ENCODE data around the gene RHOB. TPM values are rescaled to one million over a fixed set of nuclear protein-coding genes. Genes with fewer than 3 reads are reported as not detected.

Gene RHOB
- polyA plus RNA-seq, 3 donors = 43.3 to 602 (median 66.3) TPM

DNA sequence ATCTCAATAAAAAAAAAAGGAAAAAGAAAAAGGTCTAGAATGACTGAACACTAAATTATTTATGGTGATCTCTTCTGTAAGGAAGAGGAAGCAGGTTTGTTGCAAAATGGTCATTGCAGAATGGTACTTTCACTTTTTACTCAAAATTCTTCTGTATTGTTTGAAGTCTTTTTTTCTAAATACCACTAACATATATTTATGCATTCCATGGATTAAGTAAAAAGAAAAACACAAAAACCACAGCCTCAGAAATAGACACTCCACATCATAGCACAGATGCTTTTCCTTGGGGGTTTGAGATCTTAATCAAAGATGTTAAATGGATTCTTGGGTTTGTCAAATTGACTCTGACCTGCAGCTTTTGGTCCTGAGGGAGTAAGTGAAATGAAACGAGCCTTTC is 47.4 kb downstream of the RHOB start:
- no peaks in the 10 kb centered on the region for H4K20me1 ChIP-seq (ENCODE audit: insufficient read depth, low read length)
- peak overlapping the region; percentile 57 for H3K4me2 ChIP-seq (replicated peaks; ENCODE audit: extremely low read depth, low read length, poor library complexity, severe bottlenecking)
- no peaks in the 10 kb centered on the region for H3K36me3 ChIP-seq (replicated peaks in 1 of 2; ENCODE audit: control insufficient read depth in 1 of 2, insufficient read depth in 2 of 2, low read length in 2 of 2)
- H3K9ac ChIP-seq (ENCODE audit: insufficient read depth, low read length, poor library complexity, severe bottlenecking) = peak overlapping the region; percentile 48
- no peaks in the 10 kb centered on the region for H3K9me3 ChIP-seq (replicated peaks in 1 of 2; ENCODE audit: control insufficient read depth in 1 of 2, insufficient read depth in 1 of 2, low read length in 2 of 2)
- H3K4me3 ChIP-seq (replicated peaks in 1 of 3; ENCODE audit: low read depth in 2 of 3, low read length in 3 of 3) = peak overlapping the region in 1 of 3 experiments; percentile 55
- H3K27ac ChIP-seq (ENCODE audit: low read depth in 1 of 2, low read length in 2 of 2) = peak overlapping the region; percentile 44 to 83
- Mint-ChIP-seq H3K4me3 (peak overlapping the region; percentile 48 to 51), H3K9me3 (peaks cover 0 to 3% (median 0%) of the 10 kb centered on the region in 7 donors), H3K27ac (peak overlapping the region; percentile 79 to 91 (median 89)), H3K36me3 (no peaks in the 10 kb centered on the region), H3K27me3 (ENCODE audit: low read depth in 3 of 3) (peaks cover 0 to 4% (median 2%) of the 10 kb centered on the region in 3 donors), H3K4me1 (peaks cover 19% of the 10 kb centered on the region)
- TF ChIP-seq, protein P1, sequence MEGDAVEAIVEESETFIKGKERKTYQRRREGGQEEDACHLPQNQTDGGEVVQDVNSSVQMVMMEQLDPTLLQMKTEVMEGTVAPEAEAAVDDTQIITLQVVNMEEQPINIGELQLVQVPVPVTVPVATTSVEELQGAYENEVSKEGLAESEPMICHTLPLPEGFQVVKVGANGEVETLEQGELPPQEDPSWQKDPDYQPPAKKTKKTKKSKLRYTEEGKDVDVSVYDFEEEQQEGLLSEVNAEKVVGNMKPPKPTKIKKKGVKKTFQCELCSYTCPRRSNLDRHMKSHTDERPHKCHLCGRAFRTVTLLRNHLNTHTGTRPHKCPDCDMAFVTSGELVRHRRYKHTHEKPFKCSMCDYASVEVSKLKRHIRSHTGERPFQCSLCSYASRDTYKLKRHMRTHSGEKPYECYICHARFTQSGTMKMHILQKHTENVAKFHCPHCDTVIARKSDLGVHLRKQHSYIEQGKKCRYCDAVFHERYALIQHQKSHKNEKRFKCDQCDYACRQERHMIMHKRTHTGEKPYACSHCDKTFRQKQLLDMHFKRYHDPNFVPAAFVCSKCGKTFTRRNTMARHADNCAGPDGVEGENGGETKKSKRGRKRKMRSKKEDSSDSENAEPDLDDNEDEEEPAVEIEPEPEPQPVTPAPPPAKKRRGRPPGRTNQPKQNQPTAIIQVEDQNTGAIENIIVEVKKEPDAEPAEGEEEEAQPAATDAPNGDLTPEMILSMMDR (IDR thresholded peaks at IDR 0.05) = no peak
- H3K4me1 ChIP-seq (ENCODE audit: control insufficient read depth in 1 of 2, insufficient read depth in 2 of 2, low read length in 2 of 2) = peaks cover 16% of the 10 kb centered on the region in 2 donors
- intact Hi-C loops (cut with micrococcal nuclease) = no loop called here
- no peaks in the 10 kb centered on the region for H3K79me2 ChIP-seq (ENCODE audit: insufficient read depth, low read length)
- no peaks in the 10 kb centered on the region for H3K27me3 ChIP-seq (ENCODE audit: control insufficient read depth in 2 of 2, insufficient read depth in 2 of 2, low read length in 2 of 2)
- no CpG with 5 or more reads among the region's 1 CpG for WGBS (ENCODE audit: insufficient coverage)
- peak overlapping the region; percentile 72 for H2AFZ ChIP-seq (ENCODE audit: insufficient read depth, low read depth, low read length, poor library complexity, severe bottlenecking)
- peak; percentile 29 to 69 (median 53) for DNase-seq

DNA sequence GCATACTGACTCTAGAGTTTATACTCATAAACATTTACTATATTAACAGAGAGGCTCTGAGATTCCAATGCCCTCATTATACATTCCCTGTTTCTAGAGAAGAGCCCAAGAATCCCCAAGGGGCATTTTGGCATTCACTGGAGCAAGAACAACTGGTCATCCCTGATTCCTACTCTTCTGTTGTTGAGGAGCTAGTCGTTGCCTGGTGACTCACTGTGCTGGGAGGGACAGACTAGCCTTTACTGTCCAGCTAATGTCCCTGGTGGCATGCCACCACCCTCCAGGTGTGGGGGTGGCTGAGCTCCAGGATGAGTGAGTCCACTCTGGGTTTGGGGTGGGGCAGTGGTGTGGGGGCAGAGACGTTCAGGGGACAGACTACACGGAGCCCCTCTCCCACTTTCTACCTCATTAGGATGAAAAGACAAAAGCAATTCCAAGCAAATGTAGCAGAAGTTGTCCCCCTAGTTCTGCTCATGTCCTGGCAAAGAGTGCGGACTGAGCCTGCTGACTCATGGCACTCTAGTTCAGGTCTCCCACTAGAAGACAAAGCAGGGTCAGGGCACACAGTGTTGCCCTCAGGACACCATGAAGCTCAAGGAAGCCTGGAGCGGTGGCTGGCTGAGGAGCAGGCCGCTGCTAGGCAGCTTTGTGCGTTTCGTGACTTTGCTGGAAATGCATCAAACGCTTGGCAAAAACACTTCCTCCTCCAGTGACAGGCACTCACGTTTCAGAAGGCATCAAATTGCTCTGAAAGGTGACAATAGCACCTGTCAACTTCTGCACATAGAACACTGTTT is 49.4 kb downstream of the RHOB start:
- peaks cover 16% of the 10 kb centered on the region in 2 donors for H3K4me1 ChIP-seq (ENCODE audit: control insufficient read depth in 1 of 2, insufficient read depth in 2 of 2, low read length in 2 of 2)
- TF ChIP-seq, protein P1 (IDR thresholded peaks at IDR 0.05) = no peak
- WGBS (ENCODE audit: insufficient coverage) = 57% methylated on average over 7 of the region's 10 CpGs
- no peak overlapping the region for H3K4me3 ChIP-seq (replicated peaks in 1 of 3; ENCODE audit: low read depth in 2 of 3, low read length in 3 of 3)
- Mint-ChIP-seq H3K27me3 (ENCODE audit: low read depth in 3 of 3) (peaks cover 0 to 3% (median 2%) of the 10 kb centered on the region in 3 donors), H3K4me3 (no peak overlapping the region), H3K9me3 (peaks cover 0 to 3% (median 0%) of the 10 kb centered on the region in 7 donors), H3K27ac (peak overlapping the region in 1 of 7 donors; percentile 47), H3K4me1 (peaks cover 19% of the 10 kb centered on the region), H3K36me3 (no peaks in the 10 kb centered on the region)
- H3K27ac ChIP-seq (ENCODE audit: low read depth in 1 of 2, low read length in 2 of 2) = no peak overlapping the region
- no peak overlapping the region for H3K9ac ChIP-seq (ENCODE audit: insufficient read depth, low read length, poor library complexity, severe bottlenecking)
- DNase-seq = no peak
- no peaks in the 10 kb centered on the region for H3K79me2 ChIP-seq (ENCODE audit: insufficient read depth, low read length)
- no peaks in the 10 kb centered on the region for H3K36me3 ChIP-seq (replicated peaks in 1 of 2; ENCODE audit: control insufficient read depth in 1 of 2, insufficient read depth in 2 of 2, low read length in 2 of 2)
- H3K27me3 ChIP-seq (ENCODE audit: control insufficient read depth in 2 of 2, insufficient read depth in 2 of 2, low read length in 2 of 2) = no peaks in the 10 kb centered on the region
- no peak overlapping the region for H3K4me2 ChIP-seq (replicated peaks; ENCODE audit: extremely low read depth, low read length, poor library complexity, severe bottlenecking)
- intact Hi-C loops (cut with micrococcal nuclease) = no loop called here
- peak overlapping the region; percentile 21 for H2AFZ ChIP-seq (ENCODE audit: insufficient read depth, low read depth, low read length, poor library complexity, severe bottlenecking)
- H4K20me1 ChIP-seq (ENCODE audit: insufficient read depth, low read length) = no peaks in the 10 kb centered on the region
- no peaks in the 10 kb centered on the region for H3K9me3 ChIP-seq (replicated peaks in 1 of 2; ENCODE audit: control insufficient read depth in 1 of 2, insufficient read depth in 1 of 2, low read length in 2 of 2)
